ENCODE measurements around the gene KLK14.

Gene KLK14

DNA sequence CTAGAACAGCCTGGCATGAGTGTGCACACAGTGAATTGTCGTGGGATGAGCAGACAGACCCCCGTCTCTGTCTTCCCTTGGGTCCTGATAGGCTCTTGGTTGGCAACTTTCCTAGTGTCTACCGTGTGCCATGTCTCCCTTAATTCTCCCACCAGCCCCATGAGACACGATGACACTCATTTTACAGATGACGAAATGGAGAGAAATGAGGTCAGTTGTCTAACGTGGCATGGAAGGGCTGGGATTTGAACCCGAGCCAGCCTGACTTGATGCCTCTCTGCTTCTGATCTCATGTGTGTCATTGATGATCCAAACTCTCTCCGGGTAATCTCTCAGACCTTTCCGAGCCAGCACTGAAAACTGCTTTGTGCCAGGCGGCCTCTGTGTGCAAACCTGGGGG, 8.4 kb upstream of the KLK14 start:
- H3K9me3 ChIP-seq (ENCODE audit: insufficient read depth, low read depth, low read length), result no peaks in the 10 kb centered on the region
- no peak for TF ChIP-seq EZH2phosphoT487 (IDR thresholded peaks at IDR 0.05; ENCODE audit: borderline replicate concordance)
- TF ChIP-seq, protein P1, sequence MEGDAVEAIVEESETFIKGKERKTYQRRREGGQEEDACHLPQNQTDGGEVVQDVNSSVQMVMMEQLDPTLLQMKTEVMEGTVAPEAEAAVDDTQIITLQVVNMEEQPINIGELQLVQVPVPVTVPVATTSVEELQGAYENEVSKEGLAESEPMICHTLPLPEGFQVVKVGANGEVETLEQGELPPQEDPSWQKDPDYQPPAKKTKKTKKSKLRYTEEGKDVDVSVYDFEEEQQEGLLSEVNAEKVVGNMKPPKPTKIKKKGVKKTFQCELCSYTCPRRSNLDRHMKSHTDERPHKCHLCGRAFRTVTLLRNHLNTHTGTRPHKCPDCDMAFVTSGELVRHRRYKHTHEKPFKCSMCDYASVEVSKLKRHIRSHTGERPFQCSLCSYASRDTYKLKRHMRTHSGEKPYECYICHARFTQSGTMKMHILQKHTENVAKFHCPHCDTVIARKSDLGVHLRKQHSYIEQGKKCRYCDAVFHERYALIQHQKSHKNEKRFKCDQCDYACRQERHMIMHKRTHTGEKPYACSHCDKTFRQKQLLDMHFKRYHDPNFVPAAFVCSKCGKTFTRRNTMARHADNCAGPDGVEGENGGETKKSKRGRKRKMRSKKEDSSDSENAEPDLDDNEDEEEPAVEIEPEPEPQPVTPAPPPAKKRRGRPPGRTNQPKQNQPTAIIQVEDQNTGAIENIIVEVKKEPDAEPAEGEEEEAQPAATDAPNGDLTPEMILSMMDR (conservative IDR thresholded peaks at IDR 0.05; ENCODE audit: low read length), result no peak

DNA sequence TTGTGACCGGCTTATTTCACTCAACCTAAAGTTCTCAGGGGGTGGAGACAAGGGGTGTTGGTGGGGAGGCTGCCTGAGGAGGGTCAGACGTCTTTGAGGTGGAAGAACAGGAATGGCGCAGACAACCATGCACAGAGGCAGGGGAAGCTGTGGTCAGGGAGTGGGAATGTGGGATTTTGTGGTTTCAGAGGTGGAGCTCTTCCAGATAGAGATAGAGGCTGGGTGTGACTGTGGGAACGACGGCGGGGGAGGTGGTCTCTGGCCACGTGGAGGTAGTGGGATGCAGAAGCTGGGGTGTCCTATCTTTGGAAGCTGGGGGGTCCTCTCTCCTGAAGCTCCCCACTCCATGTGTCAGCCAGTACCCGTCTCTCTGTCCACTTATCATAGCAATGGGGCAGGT, 7.8 kb upstream of the KLK14 start:
- H3F3A ChIP-seq (ENCODE audit: low read depth), result no peaks in the 10 kb centered on the region
- H4K20me1 ChIP-seq (ENCODE audit: insufficient read depth, low read length, poor library complexity, severe bottlenecking), result no peaks in the 10 kb centered on the region
- H2AFZ ChIP-seq (ENCODE audit: low read length), result no peak overlapping the region
- no peaks in the 10 kb centered on the region for H3K4me1 ChIP-seq (ENCODE audit: insufficient read depth, low read length, poor library complexity, severe bottlenecking)
- TF ChIP-seq, protein P1 (conservative IDR thresholded peaks at IDR 0.05; ENCODE audit: low read length), result no peak
- no peak for TF ChIP-seq EZH2phosphoT487 (IDR thresholded peaks at IDR 0.05; ENCODE audit: borderline replicate concordance)
- no peaks in the 10 kb centered on the region for H3K9me3 ChIP-seq (ENCODE audit: insufficient read depth, low read depth, low read length)
- no peak overlapping the region for H3K9ac ChIP-seq (ENCODE audit: low read depth, low read length, poor library complexity, severe bottlenecking)
- H3K4me3 ChIP-seq (ENCODE audit: low read length, poor library complexity, severe bottlenecking), result no peak overlapping the region
- H3K36me3 ChIP-seq (ENCODE audit: insufficient read depth, low read length), result no peaks in the 10 kb centered on the region
- H3K27me3 ChIP-seq (ENCODE audit: insufficient read depth, low read length, poor library complexity, severe bottlenecking), result no peaks in the 10 kb centered on the region
- no peak overlapping the region for H3K4me2 ChIP-seq (ENCODE audit: low read depth, low read length, poor library complexity, severe bottlenecking)
- H3K79me2 ChIP-seq (ENCODE audit: insufficient read depth, low read length), result no peaks in the 10 kb centered on the region
- no peaks in the 10 kb centered on the region for H3K9me2 ChIP-seq (replicated peaks; ENCODE audit: low read depth, low read length)

More for the DNA sequence above, 8.4 kb upstream of the KLK14 start:
- H3K9me2 ChIP-seq (replicated peaks; ENCODE audit: low read depth, low read length), result no peaks in the 10 kb centered on the region
- H3K27me3 ChIP-seq (ENCODE audit: insufficient read depth, low read length, poor library complexity, severe bottlenecking), result no peaks in the 10 kb centered on the region
- H3K36me3 ChIP-seq (ENCODE audit: insufficient read depth, low read length), result no peaks in the 10 kb centered on the region
- no peak overlapping the region for H3K4me2 ChIP-seq (ENCODE audit: low read depth, low read length, poor library complexity, severe bottlenecking)
- H3F3A ChIP-seq (ENCODE audit: low read depth), result no peaks in the 10 kb centered on the region
- H2AFZ ChIP-seq (ENCODE audit: low read length), result no peak overlapping the region
- no peak overlapping the region for H3K4me3 ChIP-seq (ENCODE audit: low read length, poor library complexity, severe bottlenecking)
- no peak overlapping the region for H3K9ac ChIP-seq (ENCODE audit: low read depth, low read length, poor library complexity, severe bottlenecking)
- no peaks in the 10 kb centered on the region for H4K20me1 ChIP-seq (ENCODE audit: insufficient read depth, low read length, poor library complexity, severe bottlenecking)
- H3K79me2 ChIP-seq (ENCODE audit: insufficient read depth, low read length), result no peaks in the 10 kb centered on the region
- H3K4me1 ChIP-seq (ENCODE audit: insufficient read depth, low read length, poor library complexity, severe bottlenecking), result no peaks in the 10 kb centered on the region

DNA sequence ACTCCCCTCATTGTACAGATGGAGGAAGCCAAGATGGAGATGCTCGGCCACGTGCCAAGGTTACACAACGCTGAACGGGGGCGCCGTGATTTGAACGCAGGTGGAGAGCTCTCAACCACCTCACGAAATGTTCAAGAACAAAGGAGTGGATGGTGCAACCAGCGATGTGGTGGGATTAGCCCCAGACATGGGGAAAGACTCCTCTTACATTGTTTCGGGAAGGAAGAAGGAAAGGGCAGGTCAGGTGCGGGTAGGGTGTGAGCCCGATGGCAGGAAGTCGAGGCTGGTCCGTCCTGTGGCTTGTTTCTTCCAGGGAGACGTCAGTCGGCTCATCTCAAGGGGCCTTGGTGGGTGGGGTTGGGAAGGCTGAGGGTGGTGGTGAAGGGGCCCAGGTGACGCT, 7.1 kb upstream of the KLK14 start:
- H3K4me2 ChIP-seq (ENCODE audit: low read depth, low read length, poor library complexity, severe bottlenecking), result no peak overlapping the region
- no peaks in the 10 kb centered on the region for H3F3A ChIP-seq (ENCODE audit: low read depth)
- no peak overlapping the region for H3K9ac ChIP-seq (ENCODE audit: low read depth, low read length, poor library complexity, severe bottlenecking)
- H3K36me3 ChIP-seq (ENCODE audit: insufficient read depth, low read length), result no peaks in the 10 kb centered on the region
- no peak overlapping the region for H3K4me3 ChIP-seq (ENCODE audit: low read length, poor library complexity, severe bottlenecking)
- H3K9me2 ChIP-seq (replicated peaks; ENCODE audit: low read depth, low read length), result no peaks in the 10 kb centered on the region
- no peaks in the 10 kb centered on the region for H3K9me3 ChIP-seq (ENCODE audit: insufficient read depth, low read depth, low read length)
- H4K20me1 ChIP-seq (ENCODE audit: insufficient read depth, low read length, poor library complexity, severe bottlenecking), result no peaks in the 10 kb centered on the region
- H2AFZ ChIP-seq (ENCODE audit: low read length), result no peak overlapping the region
- no peak for TF ChIP-seq EZH2phosphoT487 (IDR thresholded peaks at IDR 0.05; ENCODE audit: borderline replicate concordance)
- TF ChIP-seq, protein P1 (conservative IDR thresholded peaks at IDR 0.05; ENCODE audit: low read length), result no peak
- no peaks in the 10 kb centered on the region for H3K4me1 ChIP-seq (ENCODE audit: insufficient read depth, low read length, poor library complexity, severe bottlenecking)
- no peaks in the 10 kb centered on the region for H3K27me3 ChIP-seq (ENCODE audit: insufficient read depth, low read length, poor library complexity, severe bottlenecking)
- no peaks in the 10 kb centered on the region for H3K79me2 ChIP-seq (ENCODE audit: insufficient read depth, low read length)

All from Loucy (cell line).